HG03354 (cell line): ENCODE measurements around the gene CA5A.
"Not testable (repeated sequence)": the region's sequence is repeated elsewhere in the genome, so short reads cannot be mapped to it uniquely, and the experiment has no call there.

Experiments used
- ATAC-seq: cut with Tn5 transposase; IDR thresholded peaks from one replicate; pipeline ENCODE4 v1.9.1; 2021; ENCODE audit warnings: mild to moderate bottlenecking; ENCODE audit not compliant: unreplicated experiment, poor library complexity, severe bottlenecking

Gene CA5A

DNA sequence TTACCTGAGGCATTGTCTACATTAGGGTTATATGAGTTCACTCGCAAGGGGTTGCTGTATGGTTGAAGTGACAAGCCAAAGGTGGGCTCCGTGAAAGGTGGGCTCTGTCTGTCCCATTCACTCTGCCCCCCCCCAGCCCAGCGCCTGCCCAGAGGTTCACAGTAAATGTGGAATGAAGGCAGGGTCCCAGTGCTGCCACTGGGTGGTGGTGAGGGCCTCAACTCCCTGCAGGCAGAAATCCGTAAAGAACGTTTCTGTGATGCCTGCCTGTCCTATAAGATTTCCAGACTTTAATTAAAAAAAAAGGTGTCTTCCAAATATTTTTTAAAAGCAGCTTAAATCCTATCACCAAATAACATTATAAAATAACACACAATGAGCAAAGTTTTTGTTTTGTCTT is 31.4 kb downstream of the CA5A start:
- not testable (repeated sequence) for ATAC-seq

DNA sequence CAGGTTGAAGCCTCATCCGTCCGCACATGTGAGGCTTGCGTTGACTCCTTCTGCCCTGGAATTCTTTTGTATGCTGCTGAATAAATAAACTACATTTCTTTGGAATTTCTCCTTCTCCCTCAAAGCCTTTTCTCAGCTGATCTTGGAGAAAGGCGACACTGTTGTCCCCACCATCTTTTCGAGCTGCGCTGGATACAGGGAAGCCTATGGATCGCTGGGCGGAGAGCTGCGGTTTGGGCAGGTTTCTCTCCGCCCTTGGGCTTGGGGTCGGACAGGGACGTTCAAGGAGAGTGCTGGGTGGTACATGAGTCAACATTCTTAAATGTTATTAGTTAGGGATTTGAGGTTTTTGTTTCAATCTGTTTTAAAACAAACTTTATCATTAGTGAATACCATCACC is 35.8 kb downstream of the CA5A start:
- ATAC-seq, result not testable (repeated sequence)

DNA sequence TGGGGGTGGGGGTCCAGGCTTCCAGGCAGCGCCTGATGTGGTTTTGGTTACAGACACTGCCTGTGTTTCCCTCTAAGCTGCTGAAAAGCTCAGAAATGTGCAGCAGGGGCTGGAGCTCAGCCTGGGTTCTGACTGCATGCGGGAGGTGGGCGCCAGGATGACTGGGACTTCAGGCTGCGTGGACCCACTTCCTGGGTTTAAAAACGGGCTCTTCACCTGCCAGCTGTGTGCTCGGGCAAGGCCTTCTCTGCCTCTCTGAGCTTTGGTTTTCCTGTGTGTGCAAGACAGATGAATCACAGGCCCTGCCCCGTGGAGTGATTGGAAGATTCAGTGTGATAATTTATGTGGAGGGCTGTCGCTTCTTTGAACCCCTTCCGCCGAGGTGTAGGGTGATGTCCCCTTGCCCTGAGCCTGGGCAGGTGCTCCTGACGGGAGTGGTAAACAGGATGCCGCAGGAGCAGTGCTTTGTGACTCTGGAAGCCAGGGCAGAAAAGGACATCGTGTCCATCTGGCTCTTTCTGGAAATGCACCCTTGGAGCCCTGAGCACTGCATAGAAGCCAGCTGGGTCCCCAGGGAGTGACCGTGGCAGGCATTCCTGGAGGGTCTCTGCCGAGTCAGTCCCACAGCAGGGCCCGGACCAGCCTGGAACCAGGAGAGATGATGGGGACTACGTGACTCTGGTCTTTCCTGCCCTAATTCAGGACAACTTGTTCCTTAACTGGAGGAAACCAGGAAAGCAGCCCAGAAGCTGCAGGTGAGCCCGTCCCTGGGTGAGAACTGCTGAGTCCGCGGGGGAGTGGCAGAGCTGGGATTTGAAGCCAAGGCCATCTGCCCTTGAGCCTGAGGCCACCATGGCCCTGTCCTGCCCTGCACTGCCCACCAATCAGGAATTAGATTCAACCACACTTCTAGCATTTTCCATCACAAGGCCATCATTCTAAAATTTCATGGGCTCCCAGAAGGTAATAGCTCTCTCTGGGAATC is 38.5 kb downstream of the CA5A start:
- no peak for ATAC-seq

DNA sequence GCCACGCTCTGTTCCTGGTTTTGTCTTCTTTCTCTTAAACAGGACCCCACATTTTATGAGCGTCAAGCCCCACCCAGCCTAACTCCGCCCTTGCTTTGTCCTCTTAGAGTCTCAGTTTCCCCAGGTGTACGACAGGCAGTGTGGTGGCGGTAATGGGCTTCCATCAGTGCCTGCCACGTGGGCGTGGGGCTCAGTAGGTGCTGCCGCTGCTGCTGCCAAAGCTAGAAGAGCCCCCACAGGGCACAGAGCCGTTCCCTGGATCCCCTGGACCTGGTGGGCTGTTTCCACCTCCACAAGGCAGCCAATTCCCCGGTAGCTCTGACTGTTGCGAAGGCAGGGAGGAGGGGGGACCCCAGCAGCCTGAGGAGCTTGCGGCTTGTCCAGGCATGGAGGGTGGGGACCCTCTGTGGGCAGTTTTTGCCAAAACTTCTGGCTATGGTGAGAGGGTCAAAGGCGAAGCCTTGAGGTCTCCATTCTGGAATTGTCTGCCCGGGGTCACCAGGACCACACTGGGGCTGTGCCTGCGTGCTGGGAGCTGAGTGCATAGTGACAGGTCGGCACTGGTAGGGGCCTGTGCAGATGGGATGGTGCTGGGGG is 39.3 kb downstream of the CA5A start:
- ATAC-seq, result not testable (repeated sequence)

DNA sequence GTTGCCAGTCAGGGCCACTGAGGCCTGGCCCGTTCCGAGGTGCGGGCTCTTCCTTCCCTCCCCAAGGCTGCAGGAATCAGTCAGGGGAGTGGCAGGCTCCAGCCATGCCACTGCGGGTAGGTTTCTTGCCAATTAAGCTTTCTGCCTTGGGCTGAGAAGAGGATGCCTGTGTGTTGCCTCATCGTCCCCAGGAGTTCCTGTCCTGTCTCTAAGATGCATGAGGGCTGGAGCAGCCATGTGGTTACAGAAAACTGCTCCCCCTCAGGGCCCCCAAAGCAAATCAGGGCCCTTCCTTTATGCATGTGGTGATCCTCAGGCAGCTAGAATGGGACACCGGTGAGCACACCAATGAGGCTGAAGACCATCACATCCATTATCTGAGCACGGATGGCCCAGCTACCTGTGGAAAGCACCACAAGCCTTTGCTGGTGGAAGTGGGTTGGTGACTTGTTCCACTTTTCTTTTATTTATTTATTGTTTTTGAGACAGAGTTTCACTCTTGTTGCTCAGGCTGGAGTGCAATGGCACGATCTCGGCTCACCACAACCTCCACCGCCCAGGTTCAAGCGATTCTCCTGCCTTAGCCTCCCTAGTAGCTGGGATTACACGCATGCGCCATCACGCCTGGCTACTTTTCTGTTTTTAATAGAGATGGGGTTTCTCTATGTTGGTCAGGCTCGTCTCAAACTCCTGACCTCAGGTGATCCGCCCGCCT is 40.0 kb downstream of the CA5A start:
- not testable (repeated sequence) for ATAC-seq

DNA sequence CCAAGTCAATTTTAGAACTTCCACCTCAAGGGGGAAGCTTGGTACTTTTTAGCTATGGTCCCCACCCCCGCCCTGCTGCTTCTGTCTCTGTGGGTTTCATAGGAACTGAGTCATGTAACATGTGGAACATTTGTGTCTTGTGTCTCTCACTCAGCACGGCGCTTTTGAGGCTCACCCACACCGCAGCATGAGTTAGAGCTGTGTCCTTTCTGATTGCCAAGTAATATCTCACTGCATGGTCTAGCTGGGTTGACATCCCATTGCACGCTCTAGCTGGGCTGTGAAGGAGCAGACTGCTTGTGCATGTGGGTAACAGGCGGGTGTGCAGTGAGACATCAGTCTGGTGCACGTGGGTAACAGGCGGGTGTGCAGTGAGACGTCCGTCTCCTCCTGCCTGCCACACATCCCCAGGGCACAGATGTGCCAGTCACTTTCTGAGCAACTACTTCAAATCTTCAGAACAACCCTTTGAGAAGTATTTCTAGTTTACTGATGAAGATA is 40.6 kb downstream of the CA5A start:
- peak; percentile 75 for ATAC-seq

DNA sequence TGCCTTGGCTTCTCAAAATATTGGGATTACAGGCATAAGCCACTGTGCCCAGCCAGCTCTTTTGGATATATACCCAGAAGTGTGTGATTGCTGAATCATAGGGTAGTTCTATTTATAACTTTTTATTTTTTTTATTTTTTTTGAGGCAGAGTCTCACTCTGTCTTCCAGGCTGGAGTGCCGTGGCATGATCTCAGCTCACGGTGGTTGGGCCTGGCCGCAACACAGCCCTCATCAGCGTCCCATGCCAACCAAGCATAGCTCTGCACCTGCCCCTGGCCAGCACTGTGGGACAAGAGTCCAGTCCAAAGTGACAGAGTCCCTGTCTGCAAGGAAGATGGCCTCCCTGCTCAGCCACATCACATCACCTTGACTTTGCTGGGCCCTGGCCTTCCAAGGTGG is 42.3 kb downstream of the CA5A start:
- ATAC-seq, result not testable (repeated sequence)

DNA sequence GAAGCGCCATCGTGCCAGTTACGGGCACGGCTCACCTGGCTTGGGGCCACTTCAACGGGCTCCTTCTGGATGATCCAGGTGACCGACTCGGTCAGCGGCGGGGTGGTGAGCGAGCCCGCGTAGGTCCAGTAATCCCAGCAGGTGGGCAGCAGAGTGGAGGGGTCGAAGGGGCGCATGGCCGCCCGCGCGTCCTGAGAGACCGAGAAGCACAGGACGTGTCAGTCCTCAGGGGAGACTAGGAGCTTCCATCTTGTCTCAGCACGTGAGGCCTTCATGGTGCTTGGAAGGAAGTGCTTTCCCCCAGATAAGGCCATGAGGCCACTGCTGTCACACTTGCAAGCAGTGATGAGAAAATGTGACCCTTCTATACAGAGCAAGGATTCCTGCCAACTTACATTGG is 44.6 kb downstream of the CA5A start:
- no peak for ATAC-seq

DNA sequence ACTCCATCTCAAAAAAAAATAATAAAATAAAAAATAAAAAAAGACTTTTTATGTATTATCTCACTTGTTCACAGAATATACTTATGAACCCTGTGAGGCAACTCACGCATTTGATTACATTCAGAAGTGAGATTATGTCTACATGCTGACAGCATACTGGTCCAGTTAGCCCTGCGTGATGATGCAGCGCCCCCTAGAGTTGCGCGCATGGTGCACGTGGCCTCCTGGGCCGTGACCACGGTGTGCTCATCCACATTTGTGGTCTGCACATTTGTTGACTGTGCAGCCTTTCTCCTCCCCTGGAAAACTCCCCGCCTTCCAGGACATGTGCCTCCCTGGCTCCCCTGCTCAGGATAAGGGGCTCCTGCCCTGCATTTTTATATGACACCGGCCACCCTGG is 46.6 kb downstream of the CA5A start:
- not testable (repeated sequence) for ATAC-seq

DNA sequence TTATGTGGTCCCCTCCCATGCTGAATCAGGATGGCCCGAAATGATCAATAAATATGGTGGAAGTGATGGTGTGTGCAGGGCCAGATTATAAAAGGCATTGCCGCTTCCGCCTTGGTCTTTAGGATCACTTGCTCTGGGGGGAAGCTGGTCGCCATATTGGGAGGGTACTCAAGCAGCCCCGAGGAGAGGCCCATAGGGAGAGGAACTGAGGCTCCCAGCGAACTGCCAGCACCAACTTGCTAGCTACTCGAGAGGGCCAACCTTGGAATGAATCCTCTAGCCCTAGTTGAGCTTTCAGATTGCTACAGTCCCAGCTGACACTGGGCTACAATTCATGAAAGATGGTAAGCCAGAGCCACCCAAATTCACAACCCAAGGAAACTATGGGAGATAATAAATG is 48.0 kb downstream of the CA5A start:
- ATAC-seq, result not testable (repeated sequence)

DNA sequence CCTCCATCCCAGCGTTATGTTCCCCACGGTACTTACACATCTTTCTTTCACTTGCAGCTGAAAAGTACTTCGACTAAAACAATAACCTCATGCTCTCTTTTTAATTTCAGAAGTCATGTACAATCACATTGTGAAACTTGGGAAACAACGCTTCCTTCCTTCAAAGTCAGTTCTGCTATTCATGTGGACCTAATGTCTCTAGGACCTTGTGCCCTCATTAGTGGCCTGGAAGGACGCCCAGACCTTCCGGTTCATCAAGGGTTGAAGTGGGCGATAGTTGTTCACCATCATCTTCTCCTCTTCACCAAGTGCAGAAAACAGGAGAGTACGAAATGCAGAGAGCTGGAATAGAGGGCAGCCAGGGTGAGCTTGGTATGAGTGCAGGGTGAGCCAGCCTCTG is 48.4 kb downstream of the CA5A start:
- not testable (repeated sequence) for ATAC-seq

DNA sequence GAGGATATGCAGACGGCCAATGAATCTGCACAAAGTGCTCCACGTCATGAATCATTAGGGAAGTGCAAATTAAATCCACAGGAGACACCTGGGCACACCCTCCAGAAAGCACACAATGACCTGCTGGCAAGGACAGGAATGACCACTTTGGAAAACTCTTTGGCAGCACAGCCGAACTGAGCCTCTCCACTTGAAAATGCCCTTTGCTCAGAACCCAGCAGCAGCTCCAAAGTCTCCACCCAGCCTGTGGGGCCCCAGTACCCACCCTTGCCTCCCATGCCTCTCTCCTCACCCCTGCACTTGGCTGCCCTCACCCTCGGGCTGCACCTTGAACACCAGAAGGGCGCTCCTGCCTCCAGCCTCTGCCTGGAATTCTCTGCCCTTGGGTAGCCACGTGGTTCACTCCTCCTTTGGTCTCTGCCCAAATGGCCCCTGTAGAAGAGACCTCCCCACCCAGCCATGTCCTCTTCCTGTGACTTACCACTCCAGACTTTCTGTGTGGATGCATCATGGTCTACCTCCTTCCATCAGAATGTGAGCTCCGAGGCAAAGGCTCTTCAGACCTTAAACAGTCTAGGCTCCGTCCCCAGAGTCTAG is 50.9 kb downstream of the CA5A start:
- ATAC-seq, result not testable (repeated sequence)

DNA sequence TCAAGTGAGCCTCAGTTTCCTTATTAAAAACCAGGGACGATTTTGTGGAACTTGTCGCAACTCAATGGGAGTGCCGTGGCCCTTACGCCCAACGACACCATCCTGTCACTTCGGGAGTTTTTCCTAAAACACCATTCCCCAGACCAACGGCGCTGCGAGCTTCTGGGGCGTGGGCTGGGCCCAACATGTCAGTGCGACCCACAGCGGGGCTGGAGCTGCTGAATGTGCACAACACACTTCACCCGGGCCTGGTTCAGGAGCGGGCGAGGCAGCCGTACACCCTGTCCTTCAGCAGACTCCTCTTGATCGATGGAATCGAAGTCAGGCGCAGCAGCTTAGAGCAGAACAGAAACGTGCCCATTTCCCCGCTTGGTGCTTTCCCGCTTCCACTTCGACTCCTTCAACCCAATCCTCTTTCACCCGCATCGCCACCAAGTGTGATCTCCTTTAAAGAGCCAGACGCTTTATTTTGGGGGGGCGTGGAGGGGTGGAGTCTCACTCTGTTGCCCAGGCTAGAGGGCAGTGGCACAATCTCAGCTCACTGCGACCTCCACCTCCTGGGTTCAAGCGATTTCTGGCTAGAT is 53.8 kb downstream of the CA5A start:
- no peak for ATAC-seq

DNA sequence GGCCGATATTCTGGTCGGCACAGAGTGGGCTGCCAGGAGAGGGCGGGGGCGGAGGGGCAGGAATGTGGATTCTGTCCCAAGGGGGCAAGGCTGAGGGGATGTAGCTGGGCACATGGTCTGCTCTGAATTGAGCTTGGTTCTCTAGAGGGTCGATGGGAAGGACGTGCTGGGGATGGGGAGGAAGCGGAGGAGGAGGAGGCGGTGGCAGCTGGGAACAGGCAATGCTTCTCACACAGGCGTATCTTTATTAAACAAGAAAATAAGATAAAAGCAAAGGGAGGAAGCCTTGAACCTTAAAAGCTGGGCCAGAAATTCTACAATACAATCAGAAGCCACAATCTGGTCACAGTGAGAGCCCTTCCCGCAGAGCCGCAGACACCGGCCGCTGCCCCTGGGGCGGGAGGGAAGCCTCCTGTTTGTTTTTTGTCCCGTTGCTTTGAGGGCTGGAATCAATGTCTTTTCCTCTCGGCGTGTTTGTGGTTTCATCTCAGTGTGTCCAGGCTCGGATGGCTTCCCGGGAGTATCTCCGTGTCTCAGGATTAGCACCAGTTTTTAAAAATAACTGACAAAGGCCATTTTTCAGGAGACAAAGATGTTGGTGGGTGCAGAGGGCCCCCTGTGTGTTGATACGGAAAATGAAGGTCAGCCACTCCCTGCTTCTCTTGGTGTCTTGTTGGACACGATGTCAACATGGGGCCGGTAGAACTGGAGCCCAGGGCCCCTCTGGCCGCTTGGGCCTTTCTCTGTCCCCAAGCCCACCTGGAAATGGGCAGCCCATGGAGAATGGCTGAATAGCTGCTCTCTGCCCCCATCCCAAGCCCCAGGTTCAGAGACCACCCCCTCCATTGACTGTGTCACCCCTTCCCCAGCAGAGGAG is 54.8 kb downstream of the CA5A start:
- no peak for ATAC-seq

DNA sequence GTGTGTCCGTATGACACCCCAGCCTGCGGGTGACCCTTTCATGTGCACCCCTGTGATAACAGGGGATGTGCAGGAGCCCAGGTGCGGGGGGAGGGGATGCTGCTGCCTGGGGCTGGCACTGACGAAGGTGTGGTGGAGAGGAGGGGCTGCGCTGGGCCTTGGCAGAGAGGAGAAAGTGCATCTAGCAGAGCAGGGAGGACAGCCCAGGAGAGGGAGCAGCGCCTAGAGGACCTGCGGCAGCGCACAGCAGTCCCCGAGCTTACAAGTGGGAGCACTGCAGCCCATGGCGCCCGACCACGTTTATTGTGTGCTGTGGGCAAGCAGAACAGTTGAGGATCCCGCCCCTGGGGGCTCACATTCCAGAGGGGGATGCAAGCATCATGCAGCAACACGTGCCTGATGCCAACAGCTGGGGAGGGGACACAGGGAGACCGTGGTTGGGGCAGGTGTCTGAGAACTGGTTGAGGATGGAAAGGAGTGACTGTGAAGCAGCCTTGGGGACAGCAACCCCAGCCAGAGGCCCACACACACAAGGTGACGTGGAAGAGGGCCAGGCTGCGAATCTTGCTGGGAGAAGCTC is 56.1 kb downstream of the CA5A start:
- ATAC-seq, result no peak

DNA sequence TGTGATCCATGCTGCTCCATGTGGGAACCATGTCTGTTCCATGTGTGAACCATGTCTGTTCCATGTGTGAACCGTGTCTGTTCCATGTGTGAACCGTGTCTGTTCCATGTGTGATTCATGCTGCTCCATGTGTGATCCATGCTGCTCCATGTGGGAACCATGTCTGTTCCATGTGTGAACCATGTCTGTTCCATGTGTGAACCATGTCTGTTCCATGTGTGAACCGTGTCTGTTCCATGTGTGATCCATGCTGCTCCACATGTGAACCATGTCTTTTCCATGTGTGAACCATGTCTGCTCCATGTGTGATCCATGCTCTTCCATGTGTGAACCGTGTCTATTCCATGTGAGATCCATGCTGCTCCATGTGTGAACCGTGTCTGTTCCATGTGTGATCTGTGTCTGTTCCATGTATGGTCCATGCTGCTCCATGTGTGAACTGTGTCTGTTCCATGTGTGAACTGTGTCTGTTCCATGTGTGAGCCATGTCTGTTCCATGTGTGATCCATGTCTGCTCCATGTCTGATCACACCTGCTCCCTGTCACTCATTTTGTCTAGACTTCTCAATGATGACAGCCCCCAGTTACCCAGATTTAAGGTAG is 56.8 kb downstream of the CA5A start:
- not testable (repeated sequence) for ATAC-seq

DNA sequence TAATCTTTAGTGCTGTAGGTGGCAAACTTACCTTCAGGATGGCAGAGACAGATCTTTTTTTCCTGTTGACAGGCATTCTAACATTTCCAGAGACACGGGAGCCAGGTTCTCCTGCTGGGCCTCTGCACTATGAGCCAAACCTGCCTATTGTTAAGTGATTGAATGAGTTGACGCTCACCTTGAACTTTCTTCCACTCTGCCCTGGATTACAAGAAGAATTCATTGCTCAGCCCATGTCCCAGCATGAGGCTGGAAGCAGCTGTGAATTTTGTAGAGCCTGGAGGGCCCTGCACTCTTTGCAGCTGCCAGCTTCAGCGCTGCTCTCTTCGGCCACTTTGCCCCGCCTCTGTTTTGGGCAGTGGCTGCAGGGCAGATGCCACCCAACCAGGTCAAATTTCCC is 57.6 kb downstream of the CA5A start:
- no peak for ATAC-seq

DNA sequence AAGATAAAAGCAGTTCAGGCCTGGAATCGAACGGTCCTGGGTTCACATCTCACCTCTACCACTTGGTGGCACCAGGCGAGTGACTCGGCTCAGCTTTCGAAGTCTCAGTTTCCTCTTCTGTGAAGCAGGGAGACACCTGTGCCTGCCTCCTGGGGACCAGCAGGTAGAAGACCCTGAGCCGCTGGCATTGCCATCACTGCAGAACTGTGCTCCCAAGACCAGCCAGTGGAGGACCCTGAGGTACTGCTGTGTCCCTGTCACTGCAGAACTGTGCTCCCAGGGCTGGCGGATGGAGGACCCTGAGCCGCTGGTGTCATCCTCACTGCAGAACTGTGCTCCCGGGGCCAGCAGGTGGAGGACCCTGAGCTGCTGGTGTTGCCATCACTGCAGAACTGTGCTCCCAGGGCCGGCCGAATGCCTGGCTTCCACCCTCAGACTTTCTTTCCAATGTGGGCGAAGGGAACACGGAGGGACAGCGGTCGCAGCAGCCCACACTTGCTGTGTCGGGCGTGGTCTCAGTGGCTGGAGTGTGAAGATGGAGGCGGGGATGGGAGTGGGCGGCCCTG is 58.3 kb downstream of the CA5A start:
- ATAC-seq, result no peak
